ENCODE data around the gene NCOR1.
"Not testable (repeated sequence)": the region's sequence is repeated elsewhere in the genome, so short reads cannot be mapped to it uniquely, and the experiment has no call there.

The NCOR1 gene

GRCh38 chr17:16100737-16101400 lies 114.5 kb downstream of the NCOR1 start:
- no peak for DNase-seq

- DNase-seq, result no peak
Measured at GRCh38 chr17:16091773-16092172, 123.6 kb downstream of the NCOR1 start.

- no peak for DNase-seq
Measured at GRCh38 chr17:16086957-16087356, 128.4 kb downstream of the NCOR1 start.

GRCh38 chr17:16085066-16085699 lies 130.2 kb downstream of the NCOR1 start:
- no peak for DNase-seq

GRCh38 chr17:16083223-16083622 lies 132.1 kb downstream of the NCOR1 start:
- no peak for DNase-seq

GRCh38 chr17:16081507-16082087 lies 133.7 kb downstream of the NCOR1 start:
- no peak for DNase-seq

GRCh38 chr17:16080366-16080765 lies 135.0 kb downstream of the NCOR1 start:
- no peak for DNase-seq

GRCh38 chr17:16075949-16076348 lies 139.4 kb downstream of the NCOR1 start:
- no peak for DNase-seq

- DNase-seq, result no peak
Measured at GRCh38 chr17:16074423-16074822, 140.9 kb downstream of the NCOR1 start.

- DNase-seq, result no peak
Measured at GRCh38 chr17:16073845-16074244, 141.5 kb downstream of the NCOR1 start.

GRCh38 chr17:16072031-16072430 lies 143.3 kb downstream of the NCOR1 start:
- DNase-seq, result no peak

- no peak for DNase-seq
Measured at GRCh38 chr17:16068323-16068722, 147.0 kb downstream of the NCOR1 start.

GRCh38 chr17:16066125-16066524 lies 149.2 kb downstream of the NCOR1 start:
- no peak for DNase-seq

GRCh38 chr17:16061631-16062030 lies 153.7 kb downstream of the NCOR1 start:
- no peak for DNase-seq

GRCh38 chr17:16055139-16055538 lies 160.2 kb downstream of the NCOR1 start:
- not testable (repeated sequence) for DNase-seq

- DNase-seq, result no peak
Measured at GRCh38 chr17:16052486-16052885, 162.8 kb downstream of the NCOR1 start.

GRCh38 chr17:16050844-16051243 lies 164.5 kb downstream of the NCOR1 start:
- no peak for DNase-seq

- no peak for DNase-seq
Measured at GRCh38 chr17:16048811-16049449, 166.4 kb downstream of the NCOR1 start.

- DNase-seq, result no peak
Measured at GRCh38 chr17:16046966-16047365, 168.4 kb downstream of the NCOR1 start.

GRCh38 chr17:16044487-16044886 lies 170.8 kb downstream of the NCOR1 start:
- DNase-seq, result no peak

- DNase-seq, result peak in 23 of 51 donors; percentile 4 to 59 (median 30)
Measured at GRCh38 chr17:16040710-16041251, 174.6 kb downstream of the NCOR1 start.

GRCh38 chr17:16037636-16038035 lies 177.7 kb downstream of the NCOR1 start:
- DNase-seq, result no peak
